Transverse colon (tissue), 4 donors: ENCODE measurements around the gene POLD4. TPM values are rescaled to one million over a fixed set of nuclear protein-coding genes. Genes with fewer than 3 reads are reported as not detected.
A peak's percentile ranks its signal among the peaks of the same experiment; 100 is the strongest.

Experiments used
- DNase-seq: peaks from one replicate; pipeline ENCODE4 v3.0.0-alpha.2; 2019
- H3K27ac ChIP-seq, 4 donors: fragments of 200-600 bp; sonication (generic); 2 replicates each; pipeline ENCODE4 v1.5.1; 2016 to 2018; ENCODE audit warnings: inconsistent platforms in 4 of 4
- H3K27me3 ChIP-seq: fragments of 200-600 bp; sonication (generic); 2 replicates; pipeline ENCODE4 v1.5.1; 2017; ENCODE audit warnings: inconsistent platforms
- H3K36me3 ChIP-seq, 4 donors: fragments of 200-600 bp; sonication (generic); 2 replicates each; pipeline ENCODE4 v1.5.1; 2017 to 2019; ENCODE audit warnings: inconsistent platforms in 4 of 4
- H3K4me1 ChIP-seq, 4 donors: fragments of 200-600 bp; sonication (generic); 2 replicates each; pipeline ENCODE4 v1.5.1; 2017 to 2020; ENCODE audit warnings: inconsistent platforms in 4 of 4
- H3K4me3 ChIP-seq, 4 donors: fragments of 200-600 bp; sonication (generic); 1 replicate in 1 of 4; 2 replicates in 3 of 4; pipeline versions ENCODE4 v1.5.1 to v1.6.1; 2017 to 2019; ENCODE audit warnings: inconsistent platforms in 4 of 4
- H3K9me3 ChIP-seq, 2 donors: fragments of 200-600 bp; sonication (generic); 2 replicates each; pipeline ENCODE4 v1.5.1; 2017 to 2019; ENCODE audit warnings: inconsistent platforms in 2 of 2
- CTCF ChIP-seq, 5 experiments: fragments of 200-600 bp in 3 of 5; fragments of 450-650 bp in 2 of 5; sonication (generic) in 3 of 5; IDR thresholded peaks; 1 replicate in 2 of 5; 2 replicates in 3 of 5; pipeline ENCODE4 v1.5.1; 2016 to 2017; ENCODE audit warnings: antibody characterized with exemption in 5 of 5, inconsistent platforms in 3 of 5, mild to moderate bottlenecking in 2 of 5, moderate library complexity in 1 of 5
- EP300 ChIP-seq: sonication (generic); formaldehyde crosslinking; IDR thresholded peaks from one replicate; pipeline ENCODE4 v1.6.1; 2017; ENCODE audit warnings: antibody characterized with exemption, low read depth
- POLR2A ChIP-seq: fragments of 450-650 bp; IDR thresholded peaks from one replicate; pipeline ENCODE4 v1.6.1; 2016; ENCODE audit warnings: antibody characterized with exemption, mild to moderate bottlenecking, moderate library complexity
- POLR2AphosphoS5 ChIP-seq, 3 donors: sonication (generic); formaldehyde crosslinking; IDR thresholded peaks; one replicate each; pipeline ENCODE4 v1.6.1; 2016; ENCODE audit warnings: antibody characterized with exemption in 3 of 3
- WGBS, 2 donors: methylation state at CpG; one replicate each; pipeline ENCODE4 v1.1.5; 2018; ENCODE audit warnings: low coverage in 1 of 2; 5-methylcytosine and 5-hydroxymethylcytosine counted together
- in situ Hi-C, 4 donors: fragments of 200-750 bp; cut with MboI; loops; one replicate each; pipeline versions ENCODE4 v1.15.0 to v1.15.1; 2017; ENCODE audit warnings: low sequenced_read_pairs in 3 of 4, low pct_ligation_motif_present in 1 of 4, low pct_unique_long_range_greater_than_20kb in 1 of 4
- intact Hi-C: fragments of 100-400 bp; cut with DNase I; formaldehyde crosslinking; loops from one replicate; pipeline ENCODE4 v1.15.1; 2023; ENCODE audit warnings: low total_unique reads
- total RNA-seq, 4 donors: library from RNA; depleted of rRNA; stranded (reverse); fragments of >200 nt; gene quantifications; one replicate each; pipeline ENCODE4 v1.1.0, GENCODE V29; 2016

POLD4 gene
- total RNA-seq, 4 donors from 2014 or later, result 261 to 372 (median 319) TPM

GRCh38 chr11:67311556-67312082, 41.7 kb downstream of the POLD4 start:
- TF ChIP-seq EP300, result no peak
- TF ChIP-seq CTCF (IDR thresholded peaks at IDR 0.05), result no peak
- TF ChIP-seq POLR2A, result no peak
- no peak for TF ChIP-seq POLR2AphosphoS5 (IDR thresholded peaks at IDR 0.05)
- DNase-seq, result no peak
- no peaks in the 10 kb centered on the region for H3K9me3 ChIP-seq
- H3K27ac ChIP-seq, result peak overlapping the region in 3 of 4 donors; percentile 77 to 80 (median 77)
- peaks cover 0 to 9% (median 4%) of the 10 kb centered on the region in 4 donors for H3K36me3 ChIP-seq
- H3K4me3 ChIP-seq, result no peak overlapping the region
- no peaks in the 10 kb centered on the region for H3K27me3 ChIP-seq
- peaks cover 11 to 18% (median 16%) of the 10 kb centered on the region in 4 donors for H3K4me1 ChIP-seq
- intact Hi-C loops, result no loop called here
- in situ Hi-C loops, result loop anchor here in 1 of 4 donors (5.0 kb wide), 1 partner anchor 49 kb away; no protein-coding TSS in a partner anchor
- WGBS, 2 donors, result 85 to 90% methylated on average over 2 to 12 of the region's 15 CpGs

GRCh38 chr11:67311051-67311555, 42.2 kb downstream of the POLD4 start:
- peaks cover 0 to 9% (median 4%) of the 10 kb centered on the region in 4 donors for H3K36me3 ChIP-seq
- in situ Hi-C loops, result loop anchor here in 1 of 4 donors (5.0 kb wide), 1 partner anchor 49 kb away; no protein-coding TSS in a partner anchor

GRCh38 chr11:67310246-67311050, 42.9 kb downstream of the POLD4 start:
- peaks cover 0 to 9% (median 4%) of the 10 kb centered on the region in 4 donors for H3K36me3 ChIP-seq
- in situ Hi-C loops (loop anchor here in 1 of 4 donors (5.0 kb wide), 1 partner anchor 48 kb away; no protein-coding TSS in a partner anchor), intact Hi-C loops (no loop called here)
- no peak overlapping the region for H3K27ac ChIP-seq
- no peaks in the 10 kb centered on the region for H3K27me3 ChIP-seq
- no peak for DNase-seq
- TF ChIP-seq POLR2A, result no peak
- no peak for TF ChIP-seq EP300
- no peak for TF ChIP-seq CTCF (IDR thresholded peaks at IDR 0.05)
- TF ChIP-seq POLR2AphosphoS5 (IDR thresholded peaks at IDR 0.05), result no peak
- H3K4me1 ChIP-seq, result peaks cover 7 to 17% (median 15%) of the 10 kb centered on the region in 4 donors
- H3K9me3 ChIP-seq, result no peaks in the 10 kb centered on the region
- H3K4me3 ChIP-seq, result no peak overlapping the region
- WGBS, 2 donors, result 94 to 100% methylated on average over 3 to 18 of the region's 19 CpGs

More at GRCh38 chr11:67311051-67311555, 42.2 kb downstream of the POLD4 start:
- no peak overlapping the region for H3K4me3 ChIP-seq
- peaks cover 7 to 15% (median 15%) of the 10 kb centered on the region in 4 donors for H3K4me1 ChIP-seq
- no peaks in the 10 kb centered on the region for H3K9me3 ChIP-seq
- DNase-seq, result no peak
- whole genome bisulfite sequencing, 2 donors, result 86% methylated on average over 18 of the region's 18 CpGs; no CpG with 5 or more reads in 1 of the 2 donors
- no peaks in the 10 kb centered on the region for H3K27me3 ChIP-seq
- intact Hi-C loops, result no loop called here
- TF ChIP-seq POLR2A (no peak), POLR2AphosphoS5 (IDR thresholded peaks at IDR 0.05) (no peak), CTCF (IDR thresholded peaks at IDR 0.05) (no peak), EP300 (no peak)
- H3K27ac ChIP-seq, result peak overlapping the region in 1 of 4 donors; percentile 77

GRCh38 chr11:67309661-67310061, 43.7 kb downstream of the POLD4 start:
- intact Hi-C loops, result no loop called here
- in situ Hi-C loops, result loop anchor here in 1 of 4 donors (5.0 kb wide), 1 partner anchor 47 kb away; no protein-coding TSS in a partner anchor
- Histone ChIP-seq H3K27me3 (no peaks in the 10 kb centered on the region), H3K4me3 (no peak overlapping the region), H3K36me3 (peaks cover 0 to 9% (median 4%) of the 10 kb centered on the region in 4 donors), H3K27ac (no peak overlapping the region), H3K4me1 (peaks cover 10 to 23% (median 17%) of the 10 kb centered on the region in 4 donors), H3K9me3 (no peaks in the 10 kb centered on the region)
- DNase-seq, result peak; percentile 7
- 93% methylated on average over 14 of the region's 14 CpGs; no CpG with 5 or more reads in 1 of the 2 donors for WGBS, 2 donors
- TF ChIP-seq POLR2A, result no peak
